NCI-H526 treated with DMSO at 0.1 percent for 48 hours (cell line): ENCODE results near the gene FA2H.
"Not testable (repeated sequence)": the region's sequence is repeated elsewhere in the genome, so short reads cannot be mapped to it uniquely, and the experiment has no call there.

Experiments used
- DNase-seq: peaks from one replicate; lab custom pipeline; 2025; lab: John Stamatoyannopoulos, UW

FA2H gene, protein sequence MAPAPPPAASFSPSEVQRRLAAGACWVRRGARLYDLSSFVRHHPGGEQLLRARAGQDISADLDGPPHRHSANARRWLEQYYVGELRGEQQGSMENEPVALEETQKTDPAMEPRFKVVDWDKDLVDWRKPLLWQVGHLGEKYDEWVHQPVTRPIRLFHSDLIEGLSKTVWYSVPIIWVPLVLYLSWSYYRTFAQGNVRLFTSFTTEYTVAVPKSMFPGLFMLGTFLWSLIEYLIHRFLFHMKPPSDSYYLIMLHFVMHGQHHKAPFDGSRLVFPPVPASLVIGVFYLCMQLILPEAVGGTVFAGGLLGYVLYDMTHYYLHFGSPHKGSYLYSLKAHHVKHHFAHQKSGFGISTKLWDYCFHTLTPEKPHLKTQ

DNA sequence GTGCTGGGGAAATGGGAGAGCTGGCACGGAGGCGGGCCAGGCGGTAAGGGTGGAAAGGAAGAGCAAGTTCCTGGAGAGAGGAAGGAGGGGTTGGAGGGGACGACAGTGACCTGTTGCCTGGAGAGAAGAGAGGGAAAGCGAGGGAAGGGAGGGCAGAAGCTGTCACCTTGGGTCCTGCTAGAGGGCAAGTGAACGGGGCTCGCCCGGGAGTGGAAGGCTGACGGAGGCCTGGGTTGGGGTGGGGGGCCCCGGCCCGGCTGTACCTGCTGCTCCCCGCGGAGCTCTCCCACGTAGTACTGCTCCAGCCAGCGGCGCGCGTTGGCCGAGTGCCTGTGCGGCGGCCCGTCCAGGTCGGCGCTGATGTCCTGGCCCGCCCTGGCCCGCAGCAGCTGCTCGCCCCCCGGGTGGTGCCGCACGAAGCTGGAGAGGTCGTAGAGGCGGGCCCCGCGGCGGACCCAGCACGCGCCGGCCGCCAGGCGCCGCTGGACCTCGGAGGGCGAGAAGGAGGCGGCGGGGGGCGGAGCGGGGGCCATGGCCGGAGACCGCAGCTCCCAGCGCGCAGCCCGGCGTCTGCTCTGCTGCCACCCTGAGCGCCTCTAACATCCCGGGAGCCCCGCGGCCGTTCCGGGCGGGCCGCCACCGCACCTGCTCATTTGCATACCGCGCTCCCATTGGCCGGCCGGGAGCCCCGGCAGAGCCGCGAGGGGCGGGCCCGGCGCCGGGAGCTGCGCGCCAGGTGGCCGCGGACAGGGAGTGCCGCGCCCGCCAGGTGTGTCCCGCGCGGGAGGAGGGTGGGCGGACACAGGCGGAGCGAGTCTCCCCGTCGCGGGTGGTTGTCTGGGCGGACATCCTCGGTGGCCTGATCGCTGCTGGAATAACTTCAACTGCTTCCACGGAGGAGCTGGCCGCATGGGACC is at the start of gene FA2H:
FA2H (minus strand) TSS at position 598 of the 917 bp plus-strand sequence; CDS start at position 533, 65 bp downstream.
- peak; percentile 76 for DNase-seq

DNA sequence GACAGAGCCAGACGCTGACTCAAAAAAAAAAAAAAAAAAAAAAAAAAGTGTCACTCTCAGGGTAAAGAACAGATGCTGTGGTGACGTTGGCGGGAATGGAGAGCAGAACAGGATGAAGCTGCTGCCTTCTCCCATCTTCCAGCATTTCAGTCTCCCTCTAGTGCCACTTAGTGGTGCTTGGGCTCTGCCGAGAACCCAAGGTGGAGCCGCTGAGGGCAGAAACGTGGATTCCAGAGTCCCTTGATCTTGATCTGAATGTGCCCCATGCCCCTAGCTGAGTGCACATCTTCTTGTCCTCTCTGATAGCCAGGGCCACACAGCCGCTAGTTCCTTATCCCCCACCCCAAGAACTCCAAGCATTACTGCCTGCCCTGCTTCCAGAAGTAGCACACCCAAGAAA is 43.2 kb upstream of the FA2H start:
- no peak for DNase-seq

GRCh38 chr16:74813109-74813641 is 38.6 kb upstream of the FA2H start:
- DNase-seq, result peak; percentile 48

DNA sequence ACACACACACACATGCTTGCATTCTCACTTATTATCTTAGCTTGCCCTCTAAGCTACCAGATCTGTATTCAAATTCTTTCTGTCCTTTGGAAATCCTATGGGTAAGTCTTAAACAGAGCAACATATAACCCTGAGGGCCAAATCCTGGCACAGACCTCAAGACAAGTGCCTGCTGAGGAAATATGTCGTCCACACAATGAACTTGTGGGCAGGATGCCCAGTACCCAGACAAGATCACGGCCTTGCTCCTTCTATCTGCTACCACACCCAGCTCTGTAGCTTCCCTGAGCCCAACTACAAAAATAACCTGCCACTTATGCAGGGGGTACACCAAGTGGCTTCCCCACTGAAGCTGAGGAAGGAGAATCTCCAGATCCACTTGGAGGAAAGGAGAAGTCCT is 37.3 kb upstream of the FA2H start:
- no peak for DNase-seq

GRCh38 chr16:74811216-74811615 is 36.6 kb upstream of the FA2H start:
- not testable (repeated sequence) for DNase-seq

DNA sequence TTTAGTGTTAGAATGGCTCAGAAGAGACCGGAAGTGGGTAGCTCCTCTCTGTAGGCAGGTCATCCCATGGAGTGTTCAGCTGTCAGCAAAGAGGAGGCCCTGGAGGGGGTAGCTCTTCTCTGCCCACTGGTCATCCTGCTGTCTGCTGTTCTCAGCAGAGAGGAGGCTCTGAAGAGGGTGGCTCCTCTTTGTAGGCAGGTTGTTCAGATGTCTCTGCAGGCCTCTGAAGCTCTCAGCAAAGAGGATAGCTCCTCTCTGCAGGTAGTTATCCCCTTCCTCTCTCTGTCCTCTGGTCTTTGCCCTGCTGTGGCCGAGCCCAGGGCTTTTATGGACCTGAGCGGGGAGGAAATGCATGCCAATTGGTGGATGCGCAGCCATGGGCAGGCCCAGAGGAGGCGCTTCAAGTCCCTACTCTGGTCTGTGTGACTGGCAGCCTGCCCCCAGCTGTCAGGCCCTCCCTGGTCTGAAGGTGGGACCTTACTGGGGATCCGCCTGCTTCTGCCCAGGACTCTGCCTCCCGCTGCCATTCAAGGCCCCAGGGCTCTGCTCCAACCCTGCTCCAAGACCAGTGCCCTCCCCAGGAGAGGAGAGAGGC is 32.5 kb upstream of the FA2H start:
- DNase-seq, result no peak

DNA sequence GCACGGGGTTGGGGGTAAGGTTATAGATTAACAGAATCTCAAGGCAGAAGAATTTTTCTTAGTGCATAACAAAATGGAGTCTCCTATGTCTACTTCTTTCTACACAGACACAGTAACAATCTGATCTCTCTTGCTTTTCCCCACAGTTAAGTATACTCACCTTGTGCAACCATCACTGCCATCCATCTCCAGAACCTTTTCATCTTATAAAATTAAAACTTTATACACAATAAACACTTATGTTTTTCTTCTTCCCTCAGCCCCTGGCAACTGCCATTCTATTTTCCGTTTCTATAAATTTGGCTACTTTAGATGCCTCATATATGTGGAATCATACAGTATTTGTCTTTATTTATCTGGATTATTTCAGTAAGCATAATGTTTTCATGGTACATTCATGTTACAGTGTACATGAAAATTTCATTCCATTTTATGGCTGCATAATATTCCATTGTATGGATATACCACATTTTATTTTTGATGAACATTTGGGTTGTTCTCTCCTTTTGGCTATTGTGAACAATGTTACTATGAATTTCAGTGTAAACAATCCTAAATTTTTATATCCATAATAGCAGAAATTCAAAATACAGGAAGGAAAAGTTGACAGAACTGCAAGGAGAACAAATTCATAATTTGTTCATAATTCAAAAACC is 25.7 kb upstream of the FA2H start:
- DNase-seq, result no peak

DNA sequence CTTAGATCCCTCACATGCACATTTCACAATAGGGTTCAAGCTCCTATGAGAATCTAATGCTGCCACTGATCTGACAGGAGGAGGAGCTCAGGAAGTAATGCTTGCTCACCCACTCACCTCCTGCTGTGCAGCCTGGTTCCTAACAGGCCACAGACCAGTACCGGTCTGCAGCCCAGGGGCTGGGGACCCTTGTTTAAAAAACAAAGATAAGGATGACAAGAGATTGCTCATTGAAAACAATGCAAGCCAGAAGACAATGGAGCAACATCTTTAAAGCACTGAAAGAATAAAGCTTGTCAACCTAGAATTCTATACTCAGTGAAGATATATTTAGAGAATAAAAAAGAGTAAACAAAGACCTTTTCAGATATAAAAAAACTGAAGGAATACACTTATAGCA is 22.8 kb upstream of the FA2H start:
- no peak for DNase-seq

GRCh38 chr16:74795104-74795503 is 20.5 kb upstream of the FA2H start:
- DNase-seq, result no peak

DNA sequence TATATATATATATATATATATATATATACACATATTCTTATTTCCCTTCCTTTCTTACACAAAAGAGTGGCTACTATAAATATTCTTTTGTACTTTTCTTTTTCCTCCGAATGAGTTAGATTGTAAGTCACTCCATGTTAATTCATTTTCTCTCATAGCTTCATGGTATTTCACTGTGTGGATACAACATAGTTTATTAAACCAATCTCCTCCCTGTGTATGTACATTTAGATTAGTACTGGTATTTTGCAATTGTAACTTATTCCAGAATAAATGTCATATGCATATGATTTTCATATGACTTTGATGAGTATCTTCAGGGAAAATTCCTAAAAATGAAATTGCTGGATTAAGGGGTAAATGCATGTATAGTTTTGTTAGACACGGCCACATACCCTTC is 20.0 kb upstream of the FA2H start:
- no peak for DNase-seq

DNA sequence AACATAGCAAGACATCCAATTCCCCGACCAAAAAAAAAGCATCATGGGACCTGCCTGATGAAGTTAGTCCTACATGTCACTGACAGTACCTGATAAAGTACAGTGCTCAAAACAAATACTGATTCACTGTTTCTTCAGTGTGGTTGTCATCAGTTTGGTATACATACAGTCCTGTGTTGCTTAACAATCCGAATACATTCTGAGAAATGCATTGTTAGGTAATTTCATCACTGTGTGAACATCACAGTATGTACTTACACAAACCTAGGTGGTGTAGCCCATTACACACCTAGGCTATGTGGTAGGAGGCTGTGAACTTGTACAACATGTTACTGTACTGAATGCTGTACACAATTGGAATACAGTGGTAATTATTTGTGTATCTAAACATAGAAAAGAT is 19.0 kb upstream of the FA2H start:
- no peak for DNase-seq

GRCh38 chr16:74792225-74792624 is 17.6 kb upstream of the FA2H start:
- no peak for DNase-seq

DNA sequence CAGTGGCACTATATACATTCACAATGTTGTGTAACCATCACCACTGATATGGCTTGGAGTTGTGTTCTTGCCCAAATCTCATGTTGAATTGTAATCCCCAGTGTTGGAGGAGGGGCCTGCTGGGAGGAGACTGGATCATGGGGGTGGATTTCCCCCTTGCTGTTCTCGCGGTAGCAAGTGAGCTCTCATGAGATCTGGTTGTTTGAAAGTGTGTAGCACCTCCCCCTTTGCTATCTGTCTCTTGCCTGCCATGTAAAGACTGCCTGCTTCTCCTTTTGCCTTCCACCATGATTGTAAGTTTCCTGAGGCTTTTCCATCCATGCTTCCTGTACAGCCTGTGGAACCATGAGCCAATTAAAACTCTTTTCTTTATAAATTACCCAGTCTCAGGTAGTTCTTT is 17.1 kb upstream of the FA2H start:
- not testable (repeated sequence) for DNase-seq

DNA sequence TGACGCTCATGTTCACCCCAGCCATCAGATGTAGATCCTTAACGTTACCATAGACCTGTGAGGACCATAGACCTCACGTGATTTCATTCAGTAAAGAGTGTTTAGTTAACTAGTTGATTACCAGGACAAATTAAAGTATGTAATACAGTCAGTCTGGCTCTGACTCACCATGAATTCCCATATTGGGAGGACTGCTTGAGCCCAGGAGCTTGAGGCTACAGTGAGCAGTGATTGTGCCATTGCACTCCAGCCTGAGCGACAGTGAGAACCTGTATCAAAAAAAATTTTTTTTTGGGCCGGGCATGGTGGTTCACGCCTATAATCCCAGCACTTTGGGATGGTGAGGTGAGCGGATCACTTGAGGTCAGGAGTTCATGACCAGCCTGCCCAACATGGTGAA is 13.5 kb upstream of the FA2H start:
- DNase-seq, result no peak

DNA sequence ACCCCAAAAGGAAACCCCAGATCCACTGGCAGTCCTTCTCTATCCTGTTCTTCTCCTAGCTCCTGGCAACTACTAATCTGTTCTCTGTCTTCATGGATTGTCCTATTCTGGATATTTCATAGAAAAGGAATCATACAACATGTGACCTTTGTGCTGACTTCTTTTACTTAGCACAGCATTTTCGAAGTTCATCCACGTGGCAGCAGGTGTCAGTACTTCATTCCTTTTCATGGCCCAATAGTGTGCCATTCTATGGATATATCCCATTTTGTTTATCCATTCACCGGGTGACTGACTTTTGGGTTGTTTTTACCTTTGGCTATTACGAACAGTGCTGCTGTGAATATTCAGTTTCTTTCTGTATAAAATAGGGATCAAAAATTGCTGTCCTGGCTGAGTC is 10.4 kb upstream of the FA2H start:
- DNase-seq, result no peak

- DNase-seq, result no peak
Measured at GRCh38 chr16:74778646-74779045, 4.0 kb upstream of the FA2H start.

DNA sequence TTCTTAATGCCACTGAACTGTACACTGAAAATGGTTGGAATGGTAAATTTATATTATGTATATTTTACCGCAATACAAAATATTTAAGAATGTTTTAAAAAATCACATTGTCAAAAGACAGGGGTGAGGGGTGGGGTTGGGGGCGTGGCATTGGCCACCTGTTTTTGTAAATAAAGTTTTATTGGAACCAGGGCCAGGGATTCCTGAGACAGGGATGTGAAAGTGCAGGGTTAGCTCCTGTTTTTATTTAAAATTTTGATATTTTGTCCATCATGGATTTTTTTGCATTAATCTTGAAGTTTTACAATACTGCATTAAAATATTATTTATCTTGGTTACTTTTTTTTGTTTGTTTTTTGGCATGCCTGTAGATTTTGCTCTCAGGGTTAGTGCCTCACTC is 2.3 kb upstream of the FA2H start:
- no peak for DNase-seq

GRCh38 chr16:74775255-74775654 is 635 bp upstream of the FA2H start:
- DNase-seq, result no peak

DNA sequence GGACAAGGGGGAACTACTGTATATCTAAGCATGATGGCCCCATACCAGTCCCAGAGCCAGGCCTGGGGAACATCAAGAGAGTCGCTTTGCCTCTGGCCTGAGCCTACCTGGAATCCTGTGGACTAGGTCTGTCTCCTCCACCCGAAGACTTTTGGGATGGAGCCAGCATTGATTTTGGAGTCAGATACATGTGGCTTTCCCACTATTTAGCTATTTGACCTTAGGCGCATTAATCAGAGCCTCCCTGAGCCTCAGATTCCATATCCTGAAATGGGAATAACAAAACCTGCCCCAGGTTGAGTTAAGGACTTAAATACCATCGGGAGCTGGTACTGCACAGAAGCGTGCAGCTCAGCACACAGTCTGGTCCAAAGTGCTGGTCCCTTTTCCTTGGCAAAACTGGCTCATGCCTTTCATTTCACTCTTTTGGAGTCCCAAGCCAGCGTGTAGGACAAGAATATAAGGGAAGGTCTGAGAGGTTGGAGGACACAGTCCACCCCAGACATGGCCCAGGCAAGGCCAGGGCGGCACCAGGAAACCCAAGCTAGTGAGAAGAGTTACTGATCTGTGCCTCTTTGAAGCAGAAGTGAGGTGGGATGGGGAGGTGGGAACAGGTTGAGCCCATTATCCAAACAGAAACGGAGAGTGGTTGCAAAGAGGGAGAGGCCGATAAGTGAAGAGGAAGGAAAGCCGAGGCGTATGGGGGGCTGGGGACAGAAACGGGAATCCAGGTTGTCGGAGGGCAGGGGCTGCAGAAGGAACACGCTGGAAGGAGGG is 986 bp downstream of the FA2H start:
- no peak for DNase-seq

- DNase-seq, result no peak
Measured at GRCh38 chr16:74771656-74772315, 2.8 kb downstream of the FA2H start.
